GM12878 (cell line): ENCODE results near the gene CCDC9B. TPM values are rescaled to one million over a fixed set of nuclear protein-coding genes. Genes with fewer than 3 reads are reported as not detected.

Experiments
- ATAC-seq: fragments of 200-7000 bp; cut with Tn5 transposase; 3 replicates; pipeline ENCODE4 v1.9.1; 2020; ENCODE audit warnings: mild to moderate bottlenecking, moderate library complexity
- BruUV-seq: library from RNA; stranded (reverse); fragments of 400-500 nt; replicated peaks from 2 replicates; lab custom pipeline; 2021; lab: Mats Ljungman, UMichigan
- CTCF ChIA-PET: fragments of 300-600 bp; sonication (Branson Sonifier 250); formaldehyde crosslinking; extraction: SDS; loops from one replicate; lab custom pipeline; 2021; ENCODE audit warnings: inconsistent platforms; lab: Yijun Ruan, JAX
- POLR2A ChIA-PET: fragments of 350-600 bp; formaldehyde crosslinking; extraction: SDS; loops from one replicate; lab custom pipeline; 2021; ENCODE audit warnings: inconsistent platforms; lab: Charles Lee
- RAD21 ChIA-PET: fragments of 300-600 bp; sonication (Branson Sonifier 250); formaldehyde crosslinking; loops from one replicate; lab custom pipeline; 2023; ENCODE audit warnings: antibody characterized with exemption; ENCODE audit not compliant: unreplicated experiment; lab: Charles Lee
- SMC1A ChIA-PET: fragments of 300-600 bp; sonication (Branson Sonifier 250); formaldehyde crosslinking; loops from one replicate; lab custom pipeline; 2023; ENCODE audit not compliant: unreplicated experiment, uncharacterized antibody; lab: Charles Lee
- DNase-seq: peaks from one replicate; pipeline ENCODE4 v3.0.0-alpha.2; 2011; ENCODE audit warnings: low read depth, low spot score
- FAIRE-seq: peaks from 3 replicates; lab custom pipeline; 2011; peaks lifted over from hg19 to GRCh38; lab: Jason Lieb, UNC
- H2AFZ ChIP-seq: 2 replicates; pipeline ENCODE4 v1.6.0; 2011; ENCODE audit warnings: low read depth, low read length, control low read depth; ENCODE audit not compliant: control insufficient read depth
- H3K27ac ChIP-seq: 2 replicates; pipeline ENCODE4 v1.5.1; 2011; ENCODE audit warnings: control low read depth; ENCODE audit not compliant: control insufficient read depth, insufficient read depth
- H3K27me3 ChIP-seq, 2 experiments: replicated peaks in 1 of 2; 2 replicates each; pipeline versions ENCODE4 v1.6.0 to v1.6.1; 2011; ENCODE audit warnings: low read length in 1 of 2; ENCODE audit not compliant: control insufficient read depth in 2 of 2, insufficient read depth in 2 of 2
- H3K36me3 ChIP-seq, 2 experiments: 2 replicates each; pipeline ENCODE4 v1.5.1; 2011; ENCODE audit warnings: low read length in 1 of 2; ENCODE audit not compliant: control insufficient read depth in 2 of 2, insufficient read depth in 2 of 2
- H3K4me1 ChIP-seq: 2 replicates; pipeline ENCODE4 v1.6.1; 2011; ENCODE audit warnings: mild to moderate bottlenecking, low read length, moderate library complexity, mixed read lengths; ENCODE audit not compliant: control insufficient read depth, insufficient read depth
- H3K4me2 ChIP-seq: 2 replicates; pipeline ENCODE4 v1.6.0; 2011; ENCODE audit warnings: control low read depth; ENCODE audit not compliant: control insufficient read depth, insufficient read depth
- H3K4me3 ChIP-seq: fragments of 200-600 bp; sonication (generic); 2 replicates; pipeline ENCODE4 v1.5.1; 2016
- H3K79me2 ChIP-seq: 2 replicates; pipeline ENCODE4 v1.6.0; 2011; ENCODE audit warnings: low read length; ENCODE audit not compliant: control insufficient read depth, insufficient read depth
- H3K9ac ChIP-seq: 2 replicates; pipeline ENCODE4 v1.8.0; 2011; ENCODE audit warnings: low read length, control low read depth, mixed read lengths; ENCODE audit not compliant: control insufficient read depth, insufficient read depth
- H3K9me3 ChIP-seq: replicated peaks from 3 replicates; pipeline ENCODE4 v1.5.1; 2011; ENCODE audit warnings: mild to moderate bottlenecking, low read length; ENCODE audit not compliant: control insufficient read depth, insufficient read depth
- H4K20me1 ChIP-seq: 2 replicates; pipeline ENCODE4 v1.6.0; 2011; ENCODE audit not compliant: control insufficient read depth, insufficient read depth
- PML ChIP-seq: IDR thresholded peaks from 2 replicates; pipeline ENCODE4 v1.6.1; 2012; ENCODE audit warnings: low read length, inconsistent platforms
- WGBS: methylation state at CpG from one replicate; pipeline ENCODE4 v1.1.6; 2016; ENCODE audit warnings: low lambda C conversion rate; ENCODE audit not compliant: insufficient replicate concordance, insufficient coverage; ENCODE audit errors: missing lambda C conversion rate; 5-methylcytosine and 5-hydroxymethylcytosine counted together
- in situ Hi-C: fragments of 300-500 bp; cut with MboI; formaldehyde crosslinking; loops from 9 replicates; pipeline ENCODE4 v1.14.3; 2018; ENCODE audit warnings: mixed read lengths
- intact Hi-C: fragments of 100-400 bp; cut with micrococcal nuclease; formaldehyde crosslinking; loops from one replicate; pipeline ENCODE4 v1.14.2; 2022; ENCODE audit not compliant: unreplicated experiment
- polyA plus RNA-seq, 11 experiments: library from polyadenylated mRNA; depleted of rRNA in 4 of 11; unstranded in 6 of 11; stranded (reverse) in 5 of 11; fragments of >200 nt; fragmentation: Nextera tagmentation in 4 of 11; fragmentation: Illumina TruSeq in 1 of 11; extraction: Ambion mirVana in 4 of 11; extraction: Trizol in 1 of 11; gene quantifications; 1 replicate in 1 of 11; 2 replicates in 10 of 11; pipeline versions ENCODE4 v1.2.1 to v1.2.3, GENCODE V29; 2011 to 2016; ENCODE audit warnings: inconsistent platforms in 2 of 11, missing spikeins in 2 of 11, low read depth in 1 of 11
- total RNA-seq, 4 experiments: library from RNA; depleted of rRNA in 3 of 4; stranded (reverse); fragments of >200 nt in 3 of 4; fragmentation: Illumina TruSeq in 1 of 4; extraction: Trizol in 1 of 4; gene quantifications; 2 replicates each; pipeline versions ENCODE4 v1.2.1 to v1.2.3, GENCODE V29; 2013 to 2021
- TF ChIP-seq, protein P1 (sequence below): fragments of 450-650 bp; IDR thresholded peaks from 2 replicates; pipeline ENCODE4 v1.6.1; 2014; ENCODE audit warnings: mild to moderate bottlenecking

The CCDC9B gene
- total and polyA plus RNA-seq, 10 of the 15 experiments (the other 5 are each of a cell fraction or from before 2014, with no cell fraction given) = 0.01 to 0.08 (median 0.03) TPM; not detected in 6

DNA sequence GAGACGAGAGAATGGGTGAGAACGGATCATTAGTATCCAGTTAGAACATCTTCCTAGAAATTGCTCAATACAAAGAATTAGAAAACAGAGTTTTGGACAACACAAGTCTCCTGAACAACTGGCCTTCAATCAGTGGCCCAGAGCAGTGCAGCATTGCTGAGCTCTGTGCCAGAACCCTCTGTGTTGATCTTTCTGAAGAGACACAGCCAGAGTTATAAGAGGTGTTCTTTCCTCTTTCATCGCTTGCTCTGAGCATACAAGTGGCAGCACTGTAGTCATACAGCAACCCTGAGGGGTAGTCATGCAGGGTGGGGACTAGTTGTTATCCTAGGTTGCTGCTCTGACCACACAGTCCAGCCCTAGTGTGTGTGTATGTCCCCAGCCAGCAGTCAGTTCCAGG, 45.7 kb upstream of the CCDC9B start:
- H3K4me3 ChIP-seq = no peak overlapping the region
- no TSS peak for BruUV-seq
- no peak overlapping the region for H3K9ac ChIP-seq
- no peak for ATAC-seq
- ChIA-PET SMC1A (interaction anchor here (1.4 to 3.1 kb wide), 2 partner anchors 12 to 13 kb away, joined by 6 to 7 read pairs; no protein-coding TSS in a partner anchor), POLR2A (interaction anchor here (1.5 kb wide), 1 partner anchor 12 kb away, joined by 5 read pairs; no protein-coding TSS in a partner anchor), CTCF (interaction anchor here (1.3 to 1.6 kb wide), 3 partner anchors 11 to 18 kb away, joined by 4 to 5 read pairs (median 5); no protein-coding TSS in a partner anchor), RAD21 (no interaction called here)
- H2AFZ ChIP-seq = no peak overlapping the region
- TF ChIP-seq, protein P1, sequence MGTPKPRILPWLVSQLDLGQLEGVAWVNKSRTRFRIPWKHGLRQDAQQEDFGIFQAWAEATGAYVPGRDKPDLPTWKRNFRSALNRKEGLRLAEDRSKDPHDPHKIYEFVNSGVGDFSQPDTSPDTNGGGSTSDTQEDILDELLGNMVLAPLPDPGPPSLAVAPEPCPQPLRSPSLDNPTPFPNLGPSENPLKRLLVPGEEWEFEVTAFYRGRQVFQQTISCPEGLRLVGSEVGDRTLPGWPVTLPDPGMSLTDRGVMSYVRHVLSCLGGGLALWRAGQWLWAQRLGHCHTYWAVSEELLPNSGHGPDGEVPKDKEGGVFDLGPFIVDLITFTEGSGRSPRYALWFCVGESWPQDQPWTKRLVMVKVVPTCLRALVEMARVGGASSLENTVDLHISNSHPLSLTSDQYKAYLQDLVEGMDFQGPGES = no peak
- no peak for TF ChIP-seq PML
- peaks cover 11 to 20% of the 10 kb centered on the region in 2 experiments for H3K36me3 ChIP-seq
- H3K79me2 ChIP-seq = peaks cover 24% of the 10 kb centered on the region
- H3K4me2 ChIP-seq = no peak overlapping the region
- peaks cover 3% of the 10 kb centered on the region; the same call in 1 of the 2 replicates for H3K4me1 ChIP-seq
- DNase-seq = no peak
- in situ Hi-C loops (no loop called here), intact Hi-C loops (no loop called here)
- H3K27ac ChIP-seq = no peak overlapping the region
- H3K9me3 ChIP-seq = no peaks in the 10 kb centered on the region
- H4K20me1 ChIP-seq = no peaks in the 10 kb centered on the region
- no peak for FAIRE-seq
- no peaks in the 10 kb centered on the region for H3K27me3 ChIP-seq
- 100% methylated on average over 3 of the region's 3 CpGs for WGBS
